ENCODE results near the gene TEDC1.

Gene TEDC1

DNA sequence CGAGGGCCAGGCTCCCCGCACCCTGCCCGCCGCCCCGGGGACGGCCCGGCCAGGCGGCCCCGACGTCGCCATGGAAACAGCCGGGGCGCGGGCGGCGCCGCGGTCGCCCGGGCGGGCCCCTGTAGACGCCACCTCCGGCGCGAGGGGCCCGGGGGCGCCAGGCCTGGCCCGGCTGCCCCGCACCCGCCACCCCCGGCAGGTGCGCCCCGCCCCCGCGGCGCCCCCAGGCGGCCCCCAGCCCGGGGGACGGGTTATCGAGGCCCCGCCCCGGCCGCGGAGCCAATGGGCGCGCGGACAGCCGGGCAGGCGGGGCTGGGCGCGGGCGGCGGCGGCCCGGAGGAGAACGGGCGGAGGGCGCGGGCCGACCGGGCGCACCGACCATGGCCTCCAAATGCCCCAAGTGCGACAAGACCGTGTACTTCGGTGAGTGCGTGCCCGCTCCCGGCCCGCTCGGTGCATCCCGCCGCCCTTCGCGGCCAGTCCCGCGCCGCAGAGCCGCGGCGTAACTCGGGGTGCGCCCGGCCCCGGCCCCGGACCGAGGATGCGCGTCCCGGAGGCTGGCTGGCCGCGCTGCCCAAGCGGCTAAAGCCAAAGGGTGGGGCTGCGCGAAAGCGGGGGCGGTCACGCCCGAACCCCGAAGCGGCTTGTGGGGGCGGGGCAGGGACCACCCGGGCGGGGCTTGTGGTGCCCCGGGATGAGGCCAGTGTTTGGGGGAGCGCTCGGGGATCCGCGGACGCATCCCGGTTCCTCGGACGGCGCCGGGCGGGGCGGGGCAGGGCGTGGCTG lies 16.4 kb upstream of the TEDC1 start, which contains the start of gene CRIP2:
TSS of gene CRIP2 (plus strand) at position 339 of the 786 bp plus-strand sequence. CDS start at position 381, 42 bp downstream.
- DNase-seq (ENCODE audit: low read depth), result no peak

DNA sequence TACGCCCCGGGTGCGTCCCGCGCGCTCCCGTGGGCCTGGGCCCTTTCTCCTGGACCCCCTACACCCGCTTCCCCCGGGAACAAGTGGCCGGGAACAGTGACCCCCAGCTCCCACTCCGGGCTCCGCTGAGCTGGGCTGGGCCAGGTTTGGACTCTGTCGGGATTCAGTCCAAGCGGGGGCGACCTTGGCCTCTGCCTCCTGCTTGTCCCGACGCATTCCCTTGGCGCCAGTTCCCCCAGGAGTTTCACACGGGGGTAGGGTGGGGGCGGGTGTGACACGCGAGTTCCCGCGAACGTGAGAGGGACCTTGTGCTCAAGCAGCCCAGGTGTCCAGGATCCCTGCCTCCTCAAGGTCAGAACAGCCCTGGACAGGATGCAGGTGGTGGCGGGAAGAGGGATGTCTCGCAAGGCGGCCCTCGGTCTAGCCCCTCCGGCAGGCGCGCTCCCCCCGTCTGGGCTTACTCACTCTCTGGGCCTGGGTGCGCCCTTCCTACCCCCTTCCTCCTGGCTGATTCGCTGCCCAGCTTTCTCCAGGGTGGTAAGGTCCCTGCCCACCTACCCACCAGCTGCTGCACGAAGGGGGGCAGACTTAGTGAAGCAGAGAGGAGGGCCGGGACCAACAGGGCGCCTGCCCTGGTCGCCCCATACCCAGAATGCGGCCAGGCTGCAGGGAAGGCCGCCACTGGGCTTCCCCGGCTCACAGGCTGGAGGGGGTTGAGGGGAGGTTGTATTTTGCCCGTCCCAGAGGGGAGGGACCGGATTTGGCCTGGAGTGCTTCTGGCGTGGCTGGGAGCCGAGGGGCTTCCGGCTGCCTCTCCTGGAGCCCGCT lies 15.6 kb upstream of the TEDC1 start:
- DNase-seq (ENCODE audit: low read depth), result no peak

- DNase-seq (ENCODE audit: low read depth), result no peak
Observed at GRCh38 chr14:105476097-105476830, 14.8 kb upstream of the TEDC1 start.

GRCh38 chr14:105476831-105477659 lies 14.0 kb upstream of the TEDC1 start:
- no peak for DNase-seq (ENCODE audit: low read depth)

DNA sequence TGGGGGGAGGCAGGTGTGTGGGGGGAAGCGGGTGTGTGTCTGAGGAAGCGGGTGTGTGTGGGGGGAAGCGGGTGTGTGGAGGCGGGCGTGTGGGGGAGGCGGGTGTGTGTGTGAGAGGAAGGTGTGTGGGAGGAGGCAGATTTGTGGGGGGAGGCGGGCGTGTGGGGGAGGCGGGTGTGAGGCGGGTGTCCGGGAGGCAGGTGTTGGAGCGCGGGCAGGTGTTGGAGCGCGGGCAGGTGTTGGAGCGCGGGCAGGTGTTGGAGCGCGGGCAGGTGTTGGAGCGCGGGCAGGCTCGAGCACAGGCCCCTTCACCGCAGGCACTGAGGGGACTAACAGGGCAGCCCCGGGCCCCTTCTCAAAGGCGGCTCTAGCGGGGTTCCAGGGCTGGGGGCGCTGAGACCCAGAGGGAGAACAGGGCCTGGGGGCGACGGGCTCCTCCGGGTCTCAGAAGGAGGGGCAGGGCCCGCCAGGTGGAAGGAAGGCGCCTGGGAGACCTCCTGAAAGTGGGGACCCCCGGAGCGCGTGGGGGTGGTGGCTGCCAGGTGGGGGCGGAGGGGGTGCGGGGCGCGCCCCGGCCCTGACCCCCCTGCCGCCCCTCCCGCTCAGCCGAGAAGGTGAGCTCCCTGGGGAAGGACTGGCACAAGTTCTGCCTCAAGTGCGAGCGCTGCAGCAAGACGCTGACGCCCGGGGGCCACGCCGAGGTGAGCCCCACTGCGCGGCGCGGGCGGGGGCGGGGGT lies 13.2 kb upstream of the TEDC1 start:
- DNase-seq (ENCODE audit: low read depth), result no peak

DNA sequence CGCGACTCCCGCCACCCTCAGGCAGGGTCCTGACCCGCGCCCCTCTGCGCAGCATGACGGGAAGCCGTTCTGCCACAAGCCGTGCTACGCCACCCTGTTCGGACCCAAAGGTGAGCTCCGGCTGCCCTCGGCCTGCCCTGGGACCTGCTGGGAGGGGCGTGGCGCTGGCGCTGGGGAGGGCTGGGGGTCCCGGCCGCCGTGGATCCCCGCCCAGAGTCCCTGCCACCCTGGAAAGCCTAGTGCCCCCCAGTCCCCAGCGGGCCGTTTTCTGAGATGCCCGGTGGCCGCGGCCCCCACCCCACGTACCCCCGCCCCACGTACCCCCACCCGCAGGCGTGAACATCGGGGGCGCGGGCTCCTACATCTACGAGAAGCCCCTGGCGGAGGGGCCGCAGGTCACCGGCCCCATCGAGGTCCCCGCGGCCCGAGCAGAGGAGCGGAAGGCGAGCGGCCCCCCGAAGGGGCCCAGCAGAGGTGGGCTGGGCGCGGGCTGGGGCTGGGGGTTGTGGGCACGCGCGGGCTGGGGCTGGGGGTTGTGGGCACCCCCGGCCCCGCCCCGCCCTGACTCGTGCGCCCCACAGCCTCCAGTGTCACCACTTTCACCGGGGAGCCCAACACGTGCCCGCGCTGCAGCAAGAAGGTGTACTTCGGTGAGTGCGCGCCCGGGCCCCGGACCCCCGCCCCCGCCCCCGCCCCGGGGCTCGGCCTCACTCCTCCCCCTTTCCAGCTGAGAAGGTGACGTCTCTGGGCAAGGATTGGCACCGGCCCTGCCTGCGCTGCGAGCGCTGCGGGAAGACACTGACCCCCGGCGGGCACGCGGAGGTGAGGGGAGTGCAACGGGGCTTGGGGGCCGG lies 12.4 kb upstream of the TEDC1 start:
- DNase-seq (ENCODE audit: low read depth), result no peak

DNA sequence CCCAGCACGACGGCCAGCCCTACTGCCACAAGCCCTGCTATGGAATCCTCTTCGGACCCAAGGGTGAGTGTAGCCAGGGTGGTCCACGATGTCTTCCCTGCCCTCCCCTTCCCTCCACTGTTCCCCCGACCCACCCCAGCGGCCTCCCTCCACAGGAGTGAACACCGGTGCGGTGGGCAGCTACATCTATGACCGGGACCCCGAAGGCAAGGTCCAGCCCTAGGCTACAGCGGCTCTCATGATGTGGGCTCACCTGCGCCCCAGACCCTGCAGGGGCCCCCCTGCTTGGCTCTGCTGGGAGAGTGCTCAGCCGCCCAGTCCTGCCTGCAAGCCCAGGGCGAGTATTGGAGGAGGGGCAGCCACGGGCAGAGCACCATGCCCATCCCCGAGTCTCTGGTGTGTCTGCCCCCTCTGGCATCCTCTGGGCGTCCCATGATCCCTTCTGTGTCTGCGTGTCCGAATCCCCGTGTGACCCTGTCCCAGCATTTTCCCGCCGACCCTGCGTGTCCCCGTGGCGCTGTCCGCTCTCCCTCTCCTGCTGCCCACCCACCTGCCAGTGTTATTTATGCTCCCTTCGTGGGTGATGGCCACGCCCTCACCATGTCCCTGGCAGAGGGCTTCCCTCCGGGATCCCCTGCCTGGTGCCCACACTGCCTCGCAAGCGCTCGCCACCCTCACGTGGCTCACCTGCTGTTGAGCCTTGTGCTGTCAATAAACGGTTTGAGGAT lies 11.5 kb upstream of the TEDC1 start:
- no peak for DNase-seq (ENCODE audit: low read depth)

GRCh38 chr14:105480199-105480746 lies 10.8 kb upstream of the TEDC1 start:
- no peak for DNase-seq (ENCODE audit: low read depth)

GRCh38 chr14:105480807-105481801 lies 9.9 kb upstream of the TEDC1 start:
- peak; percentile 81 for DNase-seq (ENCODE audit: low read depth)

DNA sequence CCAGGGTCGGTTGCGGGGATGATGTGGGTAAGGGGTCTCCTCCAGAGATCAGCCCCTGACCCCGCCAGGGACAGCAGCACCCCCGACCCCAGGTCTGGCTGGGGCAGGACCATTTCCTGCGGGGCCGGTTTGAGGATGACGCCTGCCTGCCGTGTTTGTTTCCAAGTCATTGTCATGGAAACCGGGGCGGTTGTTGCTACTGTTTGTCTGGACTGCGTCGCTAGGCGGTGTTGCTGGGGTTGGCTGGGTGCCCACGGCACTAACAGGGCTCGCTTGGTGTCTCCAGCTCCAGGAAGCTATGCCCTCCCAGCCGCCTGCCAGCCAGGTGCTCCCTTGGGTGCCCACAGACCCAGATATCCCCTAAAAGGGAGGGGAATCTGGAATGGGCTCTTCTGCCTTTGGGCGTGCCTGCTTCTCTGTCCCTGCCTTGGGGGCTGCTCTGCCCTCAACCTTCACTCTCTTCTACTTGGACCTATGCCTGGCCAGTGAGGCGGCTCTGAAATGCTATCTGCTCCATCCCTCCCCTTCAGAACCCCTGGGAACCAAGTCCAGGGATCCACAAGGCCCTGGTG lies 9.1 kb upstream of the TEDC1 start:
- peak; percentile 85 for DNase-seq (ENCODE audit: low read depth)

DNA sequence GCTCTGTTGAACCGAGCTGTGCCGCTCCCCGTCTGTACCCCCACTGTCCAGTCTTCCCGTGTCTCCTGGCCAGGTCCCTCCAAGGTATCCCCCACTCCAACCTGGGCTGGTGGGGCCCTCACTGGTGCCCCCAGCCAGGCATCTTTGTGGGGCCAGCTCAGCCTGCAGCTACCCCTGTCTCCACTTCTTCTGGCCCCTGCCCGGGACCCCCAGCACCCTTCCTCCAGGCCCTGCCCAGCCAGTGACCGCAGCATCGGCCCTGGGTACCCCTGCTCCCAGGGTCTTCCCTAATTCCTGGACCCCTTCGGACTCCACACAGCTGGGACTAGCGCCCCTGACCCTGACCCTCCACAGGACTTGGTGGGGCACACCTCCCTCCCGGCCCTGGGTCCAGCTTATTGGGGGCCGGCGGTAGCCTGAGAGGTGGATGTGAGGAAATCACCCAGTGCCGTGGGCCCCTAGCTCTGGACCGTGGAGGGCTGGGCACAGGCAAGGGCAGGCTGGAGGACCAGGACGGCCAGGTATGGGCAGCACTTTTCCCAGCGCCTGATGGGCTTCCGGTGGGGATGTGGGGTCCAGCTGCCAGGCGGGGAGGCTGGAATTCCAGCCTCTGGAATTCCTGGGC lies 8.4 kb upstream of the TEDC1 start:
- no peak for DNase-seq (ENCODE audit: low read depth)

- DNase-seq (ENCODE audit: low read depth), result no peak
Observed at GRCh38 chr14:105483300-105484068, 7.6 kb upstream of the TEDC1 start.

DNA sequence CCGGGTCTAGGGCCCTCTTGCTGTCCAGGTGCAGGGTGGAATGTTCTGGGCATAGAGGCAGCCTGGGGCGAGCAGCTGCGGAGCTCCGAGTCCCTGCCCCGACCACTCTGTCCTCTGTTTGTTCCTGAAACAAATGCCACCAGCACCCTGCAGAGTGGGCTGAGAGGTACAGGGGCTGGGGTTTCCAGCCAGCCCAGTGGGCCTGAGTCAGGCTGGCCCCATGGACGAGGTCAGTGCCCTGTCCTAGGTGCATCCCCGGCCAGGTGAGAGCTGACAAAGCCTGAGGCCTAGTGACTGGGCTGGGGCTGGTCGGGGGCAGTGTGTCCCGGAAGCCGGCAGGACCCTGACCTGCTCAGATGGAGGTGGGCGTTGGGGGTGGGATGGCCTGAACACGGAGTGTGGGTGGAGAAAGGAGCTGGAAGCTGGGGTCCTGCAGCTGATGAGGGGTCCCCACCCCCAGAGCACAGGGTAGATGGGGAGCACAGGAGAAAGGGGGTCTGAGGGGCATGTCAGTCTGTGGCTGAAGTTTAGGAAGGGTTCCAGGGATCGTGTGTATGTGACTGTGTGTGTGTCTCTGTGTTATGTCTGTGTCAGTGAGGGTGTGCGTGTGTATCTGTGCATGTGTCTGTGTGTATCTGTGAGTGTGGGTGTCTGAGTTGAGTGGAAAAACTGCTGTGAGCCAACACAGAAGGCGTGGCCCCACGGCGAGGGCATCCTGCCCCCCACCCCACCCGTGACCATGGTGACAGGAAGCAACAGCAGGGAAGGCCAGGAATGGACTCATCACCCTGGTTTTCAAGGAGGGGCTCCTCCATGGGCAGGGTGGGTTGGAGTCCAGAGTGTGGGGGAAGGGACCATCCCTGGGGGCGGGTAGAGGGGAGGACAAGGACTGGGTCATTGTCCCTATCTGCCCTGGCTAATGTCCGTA lies 6.7 kb upstream of the TEDC1 start:
- no peak for DNase-seq (ENCODE audit: low read depth)

DNA sequence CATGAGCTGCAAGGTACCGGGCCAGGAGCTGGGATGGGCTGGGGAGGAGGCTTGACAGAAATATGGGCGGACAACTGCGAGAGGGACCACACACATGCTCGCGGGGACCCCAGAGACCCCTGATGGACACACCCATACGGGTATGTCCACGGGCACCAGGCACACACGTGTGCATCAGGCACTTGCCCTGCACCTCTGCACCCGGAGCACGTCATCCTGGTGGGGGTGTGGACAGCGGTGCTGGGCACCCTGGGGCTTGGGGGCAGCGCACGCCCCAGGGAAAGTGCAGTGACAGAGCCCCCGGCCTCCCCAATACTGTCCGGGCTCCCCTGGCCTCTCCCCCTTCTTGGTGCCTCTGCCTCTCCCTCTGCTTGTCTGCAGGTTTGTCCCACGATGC lies 6.1 kb upstream of the TEDC1 start:
- DNase-seq (ENCODE audit: low read depth), result no peak

GRCh38 chr14:105485739-105486162 lies 5.3 kb upstream of the TEDC1 start:
- DNase-seq (ENCODE audit: low read depth), result no peak
